ENCODE data around the gene DNAH1.

DNA sequence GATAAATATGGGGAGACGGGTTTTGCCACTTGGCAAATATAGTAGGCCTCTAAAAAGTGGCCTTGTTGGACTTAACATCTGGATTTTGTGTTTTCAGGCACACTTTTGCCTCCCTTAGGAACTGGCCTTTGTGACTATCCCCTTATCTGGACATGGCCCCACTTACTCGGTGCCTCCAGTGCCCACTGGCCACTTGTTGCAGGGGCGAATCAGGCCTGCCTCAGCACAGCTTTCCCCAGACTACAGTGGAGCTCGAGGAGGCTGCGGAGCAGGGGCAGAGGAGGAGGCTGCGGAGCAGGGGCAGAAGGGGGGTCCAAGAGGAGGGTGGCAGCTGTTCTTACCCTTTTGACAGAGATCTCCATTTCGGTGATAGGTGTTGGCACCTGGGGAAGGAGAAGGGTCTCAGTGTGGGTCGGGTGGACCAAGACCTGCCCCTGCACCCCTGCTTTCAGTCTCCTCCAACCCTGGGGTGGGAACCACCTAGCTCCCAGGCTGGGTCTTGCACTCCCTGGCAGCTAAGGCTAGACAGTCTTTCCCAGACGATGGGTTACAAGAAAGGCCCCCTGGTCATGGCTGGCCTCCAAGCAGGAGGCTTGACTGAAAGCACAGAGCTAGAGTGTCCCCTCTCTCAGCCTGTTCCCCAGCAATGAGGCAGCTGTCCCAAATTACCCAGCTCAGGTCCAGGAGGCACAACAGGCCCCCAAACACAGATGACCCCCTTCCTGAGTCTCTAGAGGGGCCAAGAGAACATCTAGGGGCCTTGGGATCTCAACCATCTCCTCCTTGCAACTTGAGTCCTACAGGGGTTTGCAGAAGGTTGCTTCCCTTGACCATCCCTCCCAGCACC lies 122.7 kb downstream of the DNAH1 start:
- TF ChIP-seq, protein P1, sequence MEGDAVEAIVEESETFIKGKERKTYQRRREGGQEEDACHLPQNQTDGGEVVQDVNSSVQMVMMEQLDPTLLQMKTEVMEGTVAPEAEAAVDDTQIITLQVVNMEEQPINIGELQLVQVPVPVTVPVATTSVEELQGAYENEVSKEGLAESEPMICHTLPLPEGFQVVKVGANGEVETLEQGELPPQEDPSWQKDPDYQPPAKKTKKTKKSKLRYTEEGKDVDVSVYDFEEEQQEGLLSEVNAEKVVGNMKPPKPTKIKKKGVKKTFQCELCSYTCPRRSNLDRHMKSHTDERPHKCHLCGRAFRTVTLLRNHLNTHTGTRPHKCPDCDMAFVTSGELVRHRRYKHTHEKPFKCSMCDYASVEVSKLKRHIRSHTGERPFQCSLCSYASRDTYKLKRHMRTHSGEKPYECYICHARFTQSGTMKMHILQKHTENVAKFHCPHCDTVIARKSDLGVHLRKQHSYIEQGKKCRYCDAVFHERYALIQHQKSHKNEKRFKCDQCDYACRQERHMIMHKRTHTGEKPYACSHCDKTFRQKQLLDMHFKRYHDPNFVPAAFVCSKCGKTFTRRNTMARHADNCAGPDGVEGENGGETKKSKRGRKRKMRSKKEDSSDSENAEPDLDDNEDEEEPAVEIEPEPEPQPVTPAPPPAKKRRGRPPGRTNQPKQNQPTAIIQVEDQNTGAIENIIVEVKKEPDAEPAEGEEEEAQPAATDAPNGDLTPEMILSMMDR (IDR thresholded peaks at IDR 0.05), result no peak
- TF ChIP-seq POLR2A (IDR thresholded peaks at IDR 0.05) (no peak), EP300 (IDR thresholded peaks at IDR 0.05) (no peak)
